Fibroblast of lung (primary cell): Measurements from ENCODE around the gene DHRS11. TPM values are rescaled to one million over a fixed set of nuclear protein-coding genes. Genes with fewer than 3 reads are reported as not detected.
A peak's percentile ranks its signal among the peaks of the same experiment; 100 is the strongest.

Experiments
- DNase-seq, 2 donors: peaks; one replicate each; pipeline versions ENCODE4 v3.0.0 to v3.0.0-alpha.2; 2010; ENCODE audit warnings: low read depth in 2 of 2
- H2AFZ ChIP-seq: 2 replicates; pipeline ENCODE4 v1.5.1; 2012; ENCODE audit warnings: low read length, control low read depth, inconsistent platforms
- H3K27ac ChIP-seq: 2 replicates; pipeline ENCODE4 v1.5.1; 2011; ENCODE audit warnings: low read length, control low read depth; ENCODE audit not compliant: insufficient read depth
- H3K27me3 ChIP-seq: 2 replicates; pipeline ENCODE4 v1.5.1; 2011; ENCODE audit warnings: mild to moderate bottlenecking, low read length; ENCODE audit not compliant: control insufficient read depth, insufficient read depth
- H3K36me3 ChIP-seq: 2 replicates; pipeline ENCODE4 v1.5.1; 2011; ENCODE audit warnings: low read length; ENCODE audit not compliant: control insufficient read depth, insufficient read depth
- H3K4me1 ChIP-seq: 2 replicates; pipeline ENCODE4 v1.5.1; 2011; ENCODE audit warnings: low read length; ENCODE audit not compliant: control insufficient read depth, insufficient read depth; ENCODE audit errors: extremely low read depth
- H3K4me2 ChIP-seq: 2 replicates; pipeline ENCODE4 v1.5.1; 2011; ENCODE audit warnings: low read length, control low read depth; ENCODE audit not compliant: insufficient read depth; ENCODE audit errors: extremely low read depth
- H3K4me3 ChIP-seq, 4 experiments: fragments of 200-600 bp in 1 of 4; sonication (generic) in 1 of 4; replicated peaks in 1 of 4; 2 replicates each; pipeline ENCODE4 v1.5.1; 2011 to 2016; ENCODE audit warnings: low read length in 4 of 4, low read depth in 3 of 4, mild to moderate bottlenecking in 3 of 4, control low read depth in 2 of 4, inconsistent platforms in 1 of 4, mixed read lengths in 1 of 4; ENCODE audit not compliant: insufficient read depth in 1 of 4; ENCODE audit errors: control extremely low read depth in 1 of 4
- H3K79me2 ChIP-seq: 2 replicates; pipeline ENCODE4 v1.5.1; 2012; ENCODE audit warnings: mild to moderate bottlenecking, low read length, inconsistent platforms; ENCODE audit not compliant: control insufficient read depth, insufficient read depth
- H3K9ac ChIP-seq: 2 replicates; pipeline ENCODE4 v1.5.1; 2011; ENCODE audit warnings: mild to moderate bottlenecking, low read length, control low read depth; ENCODE audit not compliant: insufficient read depth
- H3K9me3 ChIP-seq: 2 replicates; pipeline ENCODE4 v1.5.1; 2012; ENCODE audit warnings: low read depth, low read length; ENCODE audit not compliant: control insufficient read depth, insufficient read depth
- H4K20me1 ChIP-seq: 2 replicates; pipeline ENCODE4 v1.5.1; 2011; ENCODE audit warnings: low read length; ENCODE audit not compliant: control insufficient read depth, insufficient read depth; ENCODE audit errors: extremely low read depth
- CTCF ChIP-seq, 2 donors: IDR thresholded peaks in 1 of 2; conservative IDR thresholded peaks in 1 of 2; 1 replicate in 1 of 2; 2 replicates in 1 of 2; pipeline ENCODE4 v1.5.1; 2011 to 2012; ENCODE audit warnings: low read length in 2 of 2, control low read depth in 1 of 2, inconsistent platforms in 1 of 2, low read depth in 1 of 2, mild to moderate bottlenecking in 1 of 2
- EZH2 ChIP-seq: IDR thresholded peaks from 2 replicates; pipeline ENCODE4 v1.5.1; 2012; ENCODE audit warnings: low read length, control low read depth, mild to moderate bottlenecking; ENCODE audit errors: missing control alignments
- polyA minus RNA-seq: library from RNA; depleted of rRNA, polyadenylated mRNA; stranded (reverse); fragments of >200 nt; gene quantifications from 2 replicates; pipeline ENCODE4 v1.2.3, GENCODE V29; 2011; ENCODE audit warnings: low replicate concordance
- polyA plus RNA-seq, 2 donors: library from polyadenylated mRNA; depleted of rRNA in 1 of 2; stranded (reverse) in 1 of 2; unstranded in 1 of 2; fragments of >200 nt; gene quantifications; 2 replicates each; pipeline ENCODE4 v1.2.1, GENCODE V29; 2011 to 2012; ENCODE audit warnings: missing spikeins in 1 of 2
- total RNA-seq: library from RNA; depleted of rRNA; stranded (reverse); fragments of >200 nt; gene quantifications from 2 replicates; pipeline ENCODE4 v1.2.1, GENCODE V29; 2014

Gene DHRS11
- total RNA-seq, result 3.6 and 5.9 TPM in 2 replicates
- polyA plus RNA-seq, result 4.6 and 10.9 TPM in 2 replicates
- polyA plus RNA-seq (2012), result 3.4 and 8.7 TPM in 2 replicates
- 25.7 and 57.6 TPM in 2 replicates for polyA minus RNA-seq

- Histone ChIP-seq H2AFZ (peak within 1 kb of the TSS; percentile 34), H3K27ac (peak within 1 kb of the TSS; percentile 69), H3K4me2 (peak within 1 kb of the TSS; percentile 89), H3K27me3 (no peaks in the 10 kb centered on the region), H3K9me3 (no peaks in the 10 kb centered on the region), H3K9ac (peak within 1 kb of the TSS; percentile 85), H4K20me1 (no peaks in the 10 kb centered on the region), H3K4me3 (peak within 1 kb of the TSS; percentile 56 to 75 (median 64)), H3K79me2 (no peaks in the 10 kb centered on the region), H3K4me1 (peaks cover 5% of the 10 kb centered on the region), H3K36me3 (peaks cover 4% of the 10 kb centered on the region)
- peak; percentile 59 to 64 for DNase-seq
- TF ChIP-seq CTCF (conservative IDR thresholded peaks at IDR 0.05 in 1 of 2, IDR thresholded peaks at IDR 0.05 in 1 of 2; ENCODE audit: low read depth in 1 of 2, low read length in 2 of 2), result no peak
- no peak for TF ChIP-seq EZH2
Measured at GRCh38 chr17:36591434-36592315, at the start of gene DHRS11. Gene DHRS11 (plus strand): TSS chr17:36591879. CDS start chr17:36592010, 131 bp downstream.

- Histone ChIP-seq H3K9me3 (no peaks in the 10 kb centered on the region), H4K20me1 (no peaks in the 10 kb centered on the region), H3K27ac (no peak overlapping the region), H3K4me3 (no peak overlapping the region), H3K4me2 (no peak overlapping the region), H3K79me2 (peaks cover 43% of the 10 kb centered on the region), H3K9ac (no peak overlapping the region), H2AFZ (no peak overlapping the region), H3K36me3 (no peaks in the 10 kb centered on the region), H3K4me1 (no peaks in the 10 kb centered on the region), H3K27me3 (no peaks in the 10 kb centered on the region)
- no peak for DNase-seq
- TF ChIP-seq CTCF (conservative IDR thresholded peaks at IDR 0.05 in 1 of 2, IDR thresholded peaks at IDR 0.05 in 1 of 2; ENCODE audit: low read depth in 1 of 2, low read length in 2 of 2) (no peak), EZH2 (no peak)
Measured at GRCh38 chr17:36542755-36543154, 48.9 kb upstream of the DHRS11 start.

- Histone ChIP-seq H4K20me1 (no peaks in the 10 kb centered on the region), H3K27me3 (no peaks in the 10 kb centered on the region), H3K79me2 (peaks cover 54% of the 10 kb centered on the region), H3K9me3 (no peaks in the 10 kb centered on the region), H3K4me2 (peak overlapping the region; percentile 70), H3K9ac (peak overlapping the region; percentile 99), H3K36me3 (no peaks in the 10 kb centered on the region), H3K4me3 (peak overlapping the region; percentile 88 to 100 (median 95)), H3K4me1 (no peaks in the 10 kb centered on the region), H2AFZ (peak overlapping the region; percentile 77), H3K27ac (peak overlapping the region; percentile 99)
- peak in 1 of 2 donors; percentile 55 for DNase-seq
- TF ChIP-seq EZH2 (no peak), CTCF (conservative IDR thresholded peaks at IDR 0.05 in 1 of 2, IDR thresholded peaks at IDR 0.05 in 1 of 2; ENCODE audit: low read depth in 1 of 2, low read length in 2 of 2) (peak in 1 of 2 donors; percentile 15)
Measured at GRCh38 chr17:36544044-36544306, 47.7 kb upstream of the DHRS11 start.
